Transverse colon (tissue), 4 donors: ENCODE measurements around the gene MEIG1. TPM values are rescaled to one million over a fixed set of nuclear protein-coding genes. Genes with fewer than 3 reads are reported as not detected.

ENCODE experiments used
- DNase-seq: peaks from one replicate; pipeline ENCODE4 v3.0.0-alpha.2; 2019
- H3K27ac ChIP-seq, 4 donors: fragments of 200-600 bp; sonication (generic); 2 replicates each; pipeline ENCODE4 v1.5.1; 2016 to 2018; ENCODE audit warnings: inconsistent platforms in 4 of 4
- H3K27me3 ChIP-seq: fragments of 200-600 bp; sonication (generic); 2 replicates; pipeline ENCODE4 v1.5.1; 2017; ENCODE audit warnings: inconsistent platforms
- H3K36me3 ChIP-seq, 4 donors: fragments of 200-600 bp; sonication (generic); 2 replicates each; pipeline ENCODE4 v1.5.1; 2017 to 2019; ENCODE audit warnings: inconsistent platforms in 4 of 4
- H3K4me1 ChIP-seq, 4 donors: fragments of 200-600 bp; sonication (generic); 2 replicates each; pipeline ENCODE4 v1.5.1; 2017 to 2020; ENCODE audit warnings: inconsistent platforms in 4 of 4
- H3K4me3 ChIP-seq, 4 donors: fragments of 200-600 bp; sonication (generic); 1 replicate in 1 of 4; 2 replicates in 3 of 4; pipeline versions ENCODE4 v1.5.1 to v1.6.1; 2017 to 2019; ENCODE audit warnings: inconsistent platforms in 4 of 4
- H3K9me3 ChIP-seq, 2 donors: fragments of 200-600 bp; sonication (generic); 2 replicates each; pipeline ENCODE4 v1.5.1; 2017 to 2019; ENCODE audit warnings: inconsistent platforms in 2 of 2
- EP300 ChIP-seq: sonication (generic); formaldehyde crosslinking; IDR thresholded peaks from one replicate; pipeline ENCODE4 v1.6.1; 2017; ENCODE audit warnings: antibody characterized with exemption, low read depth
- POLR2A ChIP-seq: fragments of 450-650 bp; IDR thresholded peaks from one replicate; pipeline ENCODE4 v1.6.1; 2016; ENCODE audit warnings: antibody characterized with exemption, mild to moderate bottlenecking, moderate library complexity
- POLR2AphosphoS5 ChIP-seq, 3 donors: sonication (generic); formaldehyde crosslinking; IDR thresholded peaks; one replicate each; pipeline ENCODE4 v1.6.1; 2016; ENCODE audit warnings: antibody characterized with exemption in 3 of 3
- WGBS, 2 donors: methylation state at CpG; one replicate each; pipeline ENCODE4 v1.1.5; 2018; ENCODE audit warnings: low coverage in 1 of 2; 5-methylcytosine and 5-hydroxymethylcytosine counted together
- in situ Hi-C, 4 donors: fragments of 200-750 bp; cut with MboI; loops; one replicate each; pipeline versions ENCODE4 v1.15.0 to v1.15.1; 2017; ENCODE audit warnings: low sequenced_read_pairs in 3 of 4, low pct_ligation_motif_present in 1 of 4, low pct_unique_long_range_greater_than_20kb in 1 of 4
- intact Hi-C: fragments of 100-400 bp; cut with DNase I; formaldehyde crosslinking; loops from one replicate; pipeline ENCODE4 v1.15.1; 2023; ENCODE audit warnings: low total_unique reads
- total RNA-seq, 4 donors: library from RNA; depleted of rRNA; stranded (reverse); fragments of >200 nt; gene quantifications; one replicate each; pipeline ENCODE4 v1.1.0, GENCODE V29; 2016
- TF ChIP-seq, protein P1 (sequence below), 5 experiments: fragments of 200-600 bp in 3 of 5; fragments of 450-650 bp in 2 of 5; sonication (generic) in 3 of 5; IDR thresholded peaks; 1 replicate in 2 of 5; 2 replicates in 3 of 5; pipeline ENCODE4 v1.5.1; 2016 to 2017; ENCODE audit warnings: antibody characterized with exemption in 5 of 5, inconsistent platforms in 3 of 5, mild to moderate bottlenecking in 2 of 5, moderate library complexity in 1 of 5

MEIG1 gene
- not detected for total RNA-seq

DNA sequence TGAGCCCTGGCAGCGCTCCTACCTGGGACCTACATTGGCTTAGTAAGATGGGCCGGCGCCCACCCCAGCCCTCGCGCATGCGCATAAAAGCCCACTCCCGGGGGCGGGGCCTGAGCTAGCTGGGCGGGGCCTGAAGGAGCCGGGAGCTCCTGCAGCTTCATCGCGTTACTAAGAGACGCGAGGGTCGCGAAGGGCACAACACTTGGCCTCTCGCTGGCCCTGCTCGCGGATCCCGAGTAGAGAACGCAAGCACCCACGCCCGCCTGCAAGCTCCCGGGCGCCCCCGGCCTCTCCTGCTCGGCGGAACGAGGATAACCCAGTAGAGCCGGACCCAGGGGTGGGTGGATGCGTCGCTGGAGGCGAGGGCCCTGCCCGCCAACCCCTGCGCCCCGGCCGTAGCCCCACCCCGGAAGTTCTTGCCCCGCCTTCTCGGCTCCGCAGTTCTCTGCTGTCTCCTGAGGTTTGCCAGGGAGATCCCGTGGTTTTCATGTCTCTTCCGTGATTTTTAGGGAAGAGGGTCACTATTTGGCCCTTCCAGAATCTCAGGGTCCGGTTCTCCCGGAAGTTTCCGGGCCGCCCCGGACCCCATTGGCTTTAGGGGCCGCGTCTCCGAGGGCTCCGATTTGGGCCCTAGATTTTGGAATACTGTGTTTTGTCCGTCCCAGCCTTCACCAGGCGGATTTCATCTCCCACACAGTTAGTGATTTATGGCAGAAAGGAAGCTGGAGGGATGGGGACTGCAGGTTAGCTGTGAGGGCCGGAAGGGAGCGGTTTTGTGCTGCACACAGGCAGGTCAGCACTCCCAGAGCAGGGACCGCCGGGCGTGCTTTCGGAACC is at the start of gene MEIG1:
Gene MEIG1, plus strand, starts transcription at position 168 of the 837 bp plus-strand sequence. CDS start 7,081 bp downstream, outside the sequence.
- TF ChIP-seq EP300, result no peak
- peak; percentile 15 to 77 (median 71) for TF ChIP-seq POLR2AphosphoS5 (IDR thresholded peaks at IDR 0.05)
- peak; percentile 69 for TF ChIP-seq POLR2A
- Histone ChIP-seq H3K27me3 (no peaks in the 10 kb centered on the region), H3K4me1 (peaks cover 0 to 16% (median 11%) of the 10 kb centered on the region in 4 donors), H3K36me3 (no peaks in the 10 kb centered on the region), H3K4me3 (peak within 1 kb of the TSS; percentile 56 to 71 (median 66)), H3K9me3 (no peaks in the 10 kb centered on the region), H3K27ac (peak within 1 kb of the TSS; percentile 91 to 99 (median 96))
- 0% methylated on average over 52 of the region's 60 CpGs; no CpG with 5 or more reads in 1 of the 2 donors for WGBS, 2 donors
- in situ Hi-C loops, result loop anchor here in 2 of 4 donors (10.0 to 25.0 kb wide), 2 partner anchors 122 to 145 kb away; partner anchors contain the start of genes CDNF (in 1 of the 2), HSPA14 (in 1 of the 2) and MSANTD7 (in 1 of the 2)
- intact Hi-C loops, result no loop called here
- peak; percentile 94 for DNase-seq

GRCh38 chr10:14910953-14911352 is 48.2 kb upstream of the MEIG1 start:
- Histone ChIP-seq H3K27ac (no peak overlapping the region), H3K27me3 (no peaks in the 10 kb centered on the region), H3K4me1 (no peaks in the 10 kb centered on the region), H3K36me3 (peaks cover 0 to 55% (median 16%) of the 10 kb centered on the region in 4 donors), H3K4me3 (no peak overlapping the region), H3K9me3 (no peaks in the 10 kb centered on the region)
- DNase-seq, result no peak
- WGBS, 2 donors, result 82 to 96% methylated on average over 2 to 4 of the region's 4 CpGs
- intact Hi-C loops, result no loop called here
- TF ChIP-seq POLR2AphosphoS5 (IDR thresholded peaks at IDR 0.05), result no peak
- no peak for TF ChIP-seq POLR2A
- TF ChIP-seq, protein P1, sequence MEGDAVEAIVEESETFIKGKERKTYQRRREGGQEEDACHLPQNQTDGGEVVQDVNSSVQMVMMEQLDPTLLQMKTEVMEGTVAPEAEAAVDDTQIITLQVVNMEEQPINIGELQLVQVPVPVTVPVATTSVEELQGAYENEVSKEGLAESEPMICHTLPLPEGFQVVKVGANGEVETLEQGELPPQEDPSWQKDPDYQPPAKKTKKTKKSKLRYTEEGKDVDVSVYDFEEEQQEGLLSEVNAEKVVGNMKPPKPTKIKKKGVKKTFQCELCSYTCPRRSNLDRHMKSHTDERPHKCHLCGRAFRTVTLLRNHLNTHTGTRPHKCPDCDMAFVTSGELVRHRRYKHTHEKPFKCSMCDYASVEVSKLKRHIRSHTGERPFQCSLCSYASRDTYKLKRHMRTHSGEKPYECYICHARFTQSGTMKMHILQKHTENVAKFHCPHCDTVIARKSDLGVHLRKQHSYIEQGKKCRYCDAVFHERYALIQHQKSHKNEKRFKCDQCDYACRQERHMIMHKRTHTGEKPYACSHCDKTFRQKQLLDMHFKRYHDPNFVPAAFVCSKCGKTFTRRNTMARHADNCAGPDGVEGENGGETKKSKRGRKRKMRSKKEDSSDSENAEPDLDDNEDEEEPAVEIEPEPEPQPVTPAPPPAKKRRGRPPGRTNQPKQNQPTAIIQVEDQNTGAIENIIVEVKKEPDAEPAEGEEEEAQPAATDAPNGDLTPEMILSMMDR (IDR thresholded peaks at IDR 0.05), result no peak
- TF ChIP-seq EP300, result no peak
- in situ Hi-C loops, result no loop called here

DNA sequence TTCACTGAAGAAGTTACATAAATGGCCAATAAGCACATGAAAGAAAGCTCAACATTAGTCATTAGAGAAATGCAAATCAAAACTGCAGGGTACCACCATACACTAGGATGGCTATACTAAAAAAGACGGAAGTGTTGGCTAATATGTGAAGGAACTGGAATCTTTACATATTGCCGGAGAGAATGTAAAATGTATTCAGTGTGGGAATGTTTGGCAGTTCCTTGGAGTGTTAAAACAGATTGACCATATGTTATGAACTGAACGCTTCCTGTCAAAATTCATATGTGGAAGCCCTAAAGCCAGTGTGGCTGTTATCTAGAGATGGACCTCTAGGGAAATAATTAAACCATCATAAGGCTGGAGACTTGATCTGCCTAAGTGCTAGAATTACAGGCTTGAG is 47.4 kb upstream of the MEIG1 start:
- H3K36me3 ChIP-seq, result peaks cover 0 to 64% (median 19%) of the 10 kb centered on the region in 4 donors
- H3K27me3 ChIP-seq, result no peaks in the 10 kb centered on the region
- DNase-seq, result no peak
- WGBS, 2 donors, result 97 to 100% methylated on average over 3 of the region's 3 CpGs
- no peaks in the 10 kb centered on the region for H3K4me1 ChIP-seq
- H3K4me3 ChIP-seq, result no peak overlapping the region
- no peak overlapping the region for H3K27ac ChIP-seq
- TF ChIP-seq, protein P1 (IDR thresholded peaks at IDR 0.05), result no peak
- TF ChIP-seq POLR2A (no peak), POLR2AphosphoS5 (IDR thresholded peaks at IDR 0.05) (no peak)
- H3K9me3 ChIP-seq, result peaks cover 1 to 4% of the 10 kb centered on the region in 2 donors
- intact Hi-C loops (no loop called here), in situ Hi-C loops (no loop called here)

- H3K36me3 ChIP-seq, result peaks cover 0 to 77% (median 25%) of the 10 kb centered on the region in 4 donors
- WGBS, 2 donors, result 97 to 100% methylated on average over 2 of the region's 2 CpGs
- no peaks in the 10 kb centered on the region for H3K27me3 ChIP-seq
- no peak for DNase-seq
- H3K4me1 ChIP-seq, result no peaks in the 10 kb centered on the region
- no peak overlapping the region for H3K27ac ChIP-seq
- TF ChIP-seq, protein P1 (IDR thresholded peaks at IDR 0.05), result no peak
- TF ChIP-seq EP300 (no peak), POLR2AphosphoS5 (IDR thresholded peaks at IDR 0.05) (no peak), POLR2A (no peak)
- in situ Hi-C loops, result no loop called here
- peaks cover 11 to 21% of the 10 kb centered on the region in 2 donors for H3K9me3 ChIP-seq
- intact Hi-C loops, result no loop called here
- no peak overlapping the region for H3K4me3 ChIP-seq
Measured at GRCh38 chr10:14916600-14916999, 42.6 kb upstream of the MEIG1 start.
